ENCODE results near the gene TIMM22.

Gene TIMM22

DNA sequence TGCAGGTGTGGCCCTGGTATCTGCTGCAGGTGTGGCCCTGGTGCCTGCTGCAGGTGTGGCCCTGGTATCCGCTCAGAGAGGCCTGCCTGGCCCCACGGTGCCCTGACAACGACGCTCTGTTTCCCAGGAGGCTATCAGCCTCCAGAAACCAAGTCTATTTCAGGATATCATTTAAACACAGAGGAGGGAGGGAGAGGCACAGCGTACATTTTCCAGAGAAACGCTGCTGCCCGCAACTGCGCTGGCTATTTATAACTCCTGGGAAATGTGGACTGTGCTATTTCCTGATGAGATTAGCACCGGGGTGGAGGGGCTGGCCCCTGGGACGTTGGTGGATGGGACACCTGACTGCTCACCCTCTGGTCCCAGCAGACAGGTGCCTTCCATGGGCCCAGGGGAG lies 22.5 kb downstream of the TIMM22 start:
- DNase-seq (ENCODE audit: low read depth in 3 of 3): no peak

DNA sequence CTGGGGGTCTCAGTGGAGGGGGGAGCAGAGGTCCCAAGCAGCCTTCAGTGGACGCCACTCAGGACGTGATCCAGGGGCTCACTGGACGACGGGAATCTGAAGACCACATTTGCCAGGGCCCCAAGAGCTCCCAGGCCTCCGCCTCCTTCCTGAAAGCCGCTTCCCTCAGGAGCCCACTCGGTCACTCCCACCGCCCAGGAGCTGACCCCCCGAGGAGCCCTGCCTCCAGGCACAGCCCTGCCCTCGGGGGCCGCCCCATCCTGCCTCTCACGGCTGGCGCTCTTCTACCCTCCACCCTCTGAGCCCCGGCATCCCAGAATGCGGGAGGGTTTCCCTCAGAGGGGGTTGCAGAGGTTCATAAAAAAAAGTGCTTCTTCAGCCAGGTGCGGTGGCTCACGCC lies 24.2 kb downstream of the TIMM22 start:
- DNase-seq (ENCODE audit: low read depth in 3 of 3): no peak

DNA sequence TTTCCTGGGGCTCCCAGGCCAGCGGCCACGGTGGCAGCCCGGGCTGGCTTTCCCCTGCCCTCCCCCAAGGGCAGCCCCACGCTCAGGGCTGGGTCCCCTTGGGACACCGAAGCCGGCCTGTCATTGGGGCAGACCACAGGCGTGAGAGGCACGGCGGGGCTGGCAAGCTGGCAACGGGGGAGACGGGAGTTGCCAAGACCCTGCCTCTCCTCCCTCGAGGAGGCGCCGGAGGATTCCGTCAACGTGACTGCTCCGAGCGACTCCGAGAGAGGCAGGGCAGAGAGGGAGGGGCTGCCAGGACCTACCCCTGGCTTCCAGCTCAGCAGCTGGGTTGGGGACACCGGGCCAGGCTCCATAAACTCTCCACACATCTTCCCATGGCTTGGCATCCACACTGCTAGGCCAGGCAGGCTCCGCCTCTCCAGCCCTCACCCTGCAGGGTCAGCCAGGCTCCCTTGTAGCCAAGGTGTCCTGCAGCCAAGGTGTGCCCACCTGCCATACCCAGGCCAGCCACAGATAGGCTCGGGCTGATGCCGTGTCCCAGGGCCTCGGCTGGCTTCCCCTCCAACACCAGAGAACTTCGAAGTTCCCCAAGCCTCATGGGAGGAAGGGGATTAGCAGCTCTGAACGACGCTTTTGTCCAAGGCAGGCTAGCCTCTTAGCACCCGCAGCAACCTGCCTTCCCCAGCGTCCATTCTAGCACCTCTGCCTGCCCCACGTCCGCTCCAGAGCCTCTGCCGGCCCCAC lies 25.5 kb downstream of the TIMM22 start:
- no peak for DNase-seq (ENCODE audit: low read depth in 3 of 3)

DNA sequence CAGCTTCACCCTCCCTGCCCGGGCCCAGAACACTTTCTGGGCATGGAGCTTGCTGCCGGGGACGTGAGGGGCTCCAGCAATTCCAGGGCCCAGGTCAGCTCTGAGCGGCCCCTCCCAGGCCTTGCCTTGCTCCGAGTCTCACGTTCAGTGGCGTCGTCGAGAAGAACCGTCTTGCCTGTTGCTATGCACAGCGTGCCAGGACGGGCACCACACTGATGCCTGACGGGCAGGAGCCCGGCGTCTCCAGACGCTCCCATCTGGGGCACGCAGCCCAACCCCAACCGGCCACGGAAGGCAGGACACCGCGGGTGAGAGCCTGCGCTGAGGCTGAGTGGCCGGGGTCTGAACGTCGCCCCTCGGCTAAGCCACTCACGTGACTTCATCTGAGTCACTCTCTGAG lies 27.1 kb downstream of the TIMM22 start:
- DNase-seq (ENCODE audit: low read depth in 3 of 3): no peak

DNA sequence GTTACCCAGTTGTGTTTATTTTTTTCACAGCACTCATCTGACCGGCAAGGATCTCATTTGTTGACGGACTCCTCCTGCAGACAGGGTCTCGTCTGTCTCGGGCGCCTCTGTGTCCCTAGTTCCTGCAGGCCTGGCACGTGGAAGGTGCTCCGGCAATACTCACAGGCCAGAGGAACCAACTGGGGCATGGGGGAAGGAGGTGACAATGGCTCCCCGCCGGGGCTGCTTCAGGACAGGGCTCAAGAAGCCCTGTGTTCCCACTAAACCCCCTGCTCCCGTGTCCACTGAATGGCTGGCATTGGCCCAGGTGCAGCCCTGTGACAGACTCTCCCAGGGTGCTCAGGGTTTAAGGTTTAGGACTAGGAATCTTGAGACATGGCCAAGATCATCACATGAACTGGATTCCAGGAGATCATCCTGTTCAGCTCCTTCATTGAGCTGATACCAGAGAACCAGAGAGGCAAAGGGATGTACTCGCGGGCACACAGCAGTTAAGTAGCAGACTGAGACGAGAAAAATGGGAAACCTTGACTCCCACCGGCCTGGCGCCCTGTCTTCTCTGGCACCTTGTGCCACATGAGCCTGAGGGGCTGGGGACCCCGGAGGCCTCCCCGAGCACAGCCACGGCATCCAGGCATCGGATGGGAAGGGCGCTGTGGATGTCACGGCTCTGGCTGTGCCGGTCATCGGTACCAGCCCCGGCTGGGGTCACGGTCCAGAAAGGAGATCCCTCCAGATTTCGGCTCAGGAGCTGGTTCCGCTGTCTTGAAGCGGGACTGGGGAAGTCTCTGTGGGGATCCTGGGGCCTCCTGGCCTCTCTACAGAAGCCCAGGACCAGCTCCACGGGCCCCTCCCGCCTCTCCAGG lies 29.0 kb downstream of the TIMM22 start:
- DNase-seq (ENCODE audit: low read depth in 3 of 3): no peak

DNA sequence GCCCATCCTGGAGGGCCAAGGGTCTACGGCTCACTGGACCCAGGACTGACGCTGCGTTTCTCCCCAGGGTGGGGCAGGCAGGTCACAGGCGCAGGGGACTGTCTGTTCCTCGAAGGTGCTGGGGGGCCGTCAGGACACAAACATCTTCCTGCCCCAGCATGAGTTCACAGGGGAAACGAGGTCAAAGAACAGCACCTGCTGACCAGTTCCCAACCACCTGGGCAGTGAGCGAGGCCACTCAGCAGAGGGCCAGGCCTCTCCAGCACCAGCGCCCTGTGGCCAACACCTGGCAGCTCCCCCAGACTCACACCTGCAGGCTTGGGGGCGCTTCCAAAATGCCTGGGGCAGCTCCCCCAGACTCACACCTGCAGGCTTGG lies 29.7 kb downstream of the TIMM22 start:
- DNase-seq (ENCODE audit: low read depth in 3 of 3): no peak

DNA sequence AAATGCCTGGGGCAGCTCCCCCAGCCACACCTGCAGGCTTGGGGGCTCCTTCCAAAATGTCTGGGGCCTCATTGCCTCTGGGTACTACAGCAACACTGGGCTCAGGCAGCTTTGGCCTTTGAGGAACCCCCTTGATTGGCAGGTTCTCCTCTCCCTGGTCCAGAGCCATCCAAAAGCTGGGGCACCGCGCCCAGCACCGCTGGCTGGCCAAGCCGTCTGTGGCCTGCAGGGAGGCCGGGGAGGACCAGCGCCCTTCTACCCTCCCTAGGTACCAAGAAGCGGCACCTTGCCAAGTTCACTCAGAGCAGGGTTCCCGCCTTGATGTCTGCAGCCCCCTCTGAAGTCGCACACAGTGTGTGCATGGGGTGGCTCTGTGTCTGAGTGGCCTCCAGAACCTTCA lies 30.1 kb downstream of the TIMM22 start:
- no peak for DNase-seq (ENCODE audit: low read depth in 3 of 3)

DNA sequence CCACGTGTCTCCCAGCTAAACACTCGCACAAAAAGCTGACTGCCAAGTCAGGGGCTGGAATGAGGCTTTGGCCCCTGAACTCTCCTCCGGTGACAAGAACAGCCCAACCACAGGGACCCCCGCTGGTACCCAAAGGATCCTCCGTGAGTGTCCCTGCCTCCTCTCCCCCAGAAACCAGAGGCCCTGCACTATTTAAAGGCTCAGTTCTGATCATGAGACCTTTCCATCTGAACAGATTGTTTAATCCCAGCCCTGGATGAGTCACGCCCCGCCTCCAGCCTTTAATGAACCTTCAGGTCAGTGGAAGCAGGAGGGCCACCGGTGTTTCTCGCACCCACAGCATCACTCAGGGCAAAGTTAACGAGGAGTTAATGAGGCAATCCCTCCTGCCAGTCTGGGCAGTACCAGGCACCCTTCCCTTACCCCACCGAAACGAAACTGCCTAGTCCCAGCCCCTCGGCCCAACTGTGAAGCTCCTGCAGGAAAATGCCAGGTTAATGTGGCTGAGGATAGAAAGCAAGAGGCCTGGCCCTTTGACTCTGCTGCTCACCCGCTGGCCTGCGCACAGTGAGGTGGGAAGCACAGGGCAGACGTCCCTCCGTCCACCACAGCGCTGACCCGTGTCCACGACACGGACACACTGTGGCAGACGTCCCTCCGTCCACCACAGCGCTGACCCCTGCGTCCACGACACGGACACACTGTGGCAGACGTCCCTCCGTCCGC lies 32.4 kb downstream of the TIMM22 start:
- no peak for DNase-seq (ENCODE audit: low read depth in 3 of 3)

DNA sequence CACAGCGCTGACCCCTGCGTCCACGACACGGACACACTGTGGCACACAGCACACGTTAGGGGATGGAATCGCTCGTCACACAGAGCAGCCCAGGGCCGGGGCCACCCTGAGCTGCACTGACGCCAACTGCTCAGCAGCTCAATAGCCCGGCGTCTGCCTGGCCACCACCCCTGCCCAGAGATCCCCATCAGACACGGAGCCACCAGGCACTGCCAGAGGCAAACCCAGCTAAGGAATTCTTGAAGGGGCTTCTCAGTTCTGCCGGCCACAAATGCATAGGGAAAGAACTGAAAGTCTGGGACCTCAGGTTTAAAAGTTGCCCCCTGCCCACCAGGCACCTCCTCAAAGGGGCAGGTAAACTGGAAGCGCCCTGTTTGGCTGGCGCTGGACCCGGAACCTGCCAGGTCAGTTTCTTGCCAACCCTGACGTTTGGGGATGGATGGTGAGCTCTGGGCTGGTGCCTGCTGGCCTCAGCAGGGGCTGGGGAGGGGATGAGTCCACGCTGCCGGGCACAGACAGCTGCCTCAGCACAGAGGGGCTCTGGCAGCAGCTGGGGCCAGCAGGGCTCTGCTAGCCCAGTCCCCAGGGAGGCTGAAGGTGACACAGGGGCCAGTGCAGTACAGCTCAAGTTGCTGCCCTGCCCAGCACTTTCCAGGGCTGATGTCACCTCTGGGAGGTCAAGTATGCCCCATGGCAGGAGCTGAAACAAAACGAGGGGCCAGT lies 33.2 kb downstream of the TIMM22 start:
- no peak for DNase-seq (ENCODE audit: low read depth in 3 of 3)

DNA sequence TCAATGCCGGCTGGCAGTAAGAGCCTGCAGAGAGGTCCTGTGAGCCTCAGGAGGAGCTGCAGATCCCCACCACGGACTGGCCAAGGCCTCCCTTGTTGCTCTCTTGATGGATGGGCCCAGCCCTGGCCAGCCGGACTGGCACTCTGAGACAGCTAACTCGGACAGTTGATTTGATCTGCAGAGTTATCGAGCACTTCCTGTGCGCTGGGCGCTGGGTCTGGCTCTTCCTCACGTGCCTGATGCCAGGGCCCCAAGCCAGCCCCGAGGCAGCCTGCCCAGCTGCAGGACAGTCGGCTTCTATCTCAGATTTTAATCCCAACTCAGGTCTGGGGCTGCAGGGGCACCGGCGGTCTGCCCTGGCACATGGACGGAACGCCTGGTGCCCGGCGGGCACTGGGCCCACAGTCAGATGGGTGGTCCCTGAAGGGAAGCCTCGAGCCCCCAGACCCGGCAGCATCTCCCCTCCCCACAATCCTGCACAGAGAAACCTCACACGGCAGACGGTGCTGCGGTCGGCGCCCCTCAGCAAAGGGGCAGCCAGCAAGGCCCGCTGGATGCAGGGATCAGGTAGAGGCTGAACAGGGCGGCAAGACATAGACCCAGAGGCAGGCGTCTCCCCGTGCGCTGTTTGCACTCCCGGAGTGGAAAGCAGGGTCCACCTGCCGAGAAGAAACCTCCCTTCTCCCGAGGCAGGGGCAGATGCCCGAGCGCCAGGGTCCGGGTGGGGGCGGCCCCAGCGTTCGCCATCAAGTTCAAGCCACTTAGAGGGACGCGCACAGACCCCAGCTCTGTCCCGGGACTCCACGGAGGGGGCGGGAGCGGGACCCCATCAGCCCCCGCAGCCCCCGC lies 34.0 kb downstream of the TIMM22 start:
- DNase-seq (ENCODE audit: low read depth in 3 of 3): no peak

DNA sequence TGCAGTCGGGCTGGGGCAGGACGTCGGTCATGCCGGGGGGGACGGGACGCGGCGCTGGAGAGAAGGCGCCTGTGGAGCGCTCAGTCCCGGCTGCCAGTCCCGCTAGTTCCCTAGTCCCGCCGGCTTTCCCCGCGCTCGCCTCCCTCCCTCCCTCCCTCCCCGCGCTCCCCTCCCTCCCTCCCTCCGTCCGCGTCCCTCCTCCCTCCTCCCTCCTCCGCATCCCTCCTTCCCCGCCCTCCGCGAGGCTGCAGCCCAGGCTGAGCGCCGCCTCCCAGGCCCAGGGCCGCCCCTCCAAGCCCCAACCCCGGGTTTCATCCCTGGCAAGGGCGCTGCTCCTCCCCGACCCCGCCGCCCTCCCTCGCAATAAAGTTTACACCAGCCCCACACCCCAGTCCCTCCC lies 34.8 kb downstream of the TIMM22 start:
- DNase-seq (ENCODE audit: low read depth in 3 of 3): no peak

DNA sequence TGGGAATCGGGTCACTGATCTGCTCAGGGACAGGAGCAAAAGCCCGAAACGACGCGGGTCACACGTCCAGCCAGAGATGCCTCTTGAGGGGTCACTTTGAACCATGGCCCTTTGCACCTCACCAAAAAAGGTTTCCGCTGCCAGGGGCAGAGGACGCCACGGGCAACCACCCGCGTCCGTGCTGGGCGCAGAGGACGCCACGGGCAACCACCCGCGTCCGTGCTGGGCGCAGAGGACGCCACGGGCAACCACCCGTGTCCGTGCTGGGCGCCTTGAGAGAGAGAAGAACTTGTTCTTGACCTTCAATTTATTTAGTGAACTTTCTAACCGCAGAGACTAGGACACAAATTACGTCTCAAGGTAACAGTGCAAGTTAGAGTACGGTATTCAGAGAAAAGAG lies 35.5 kb downstream of the TIMM22 start:
- DNase-seq (ENCODE audit: low read depth in 3 of 3): no peak

DNA sequence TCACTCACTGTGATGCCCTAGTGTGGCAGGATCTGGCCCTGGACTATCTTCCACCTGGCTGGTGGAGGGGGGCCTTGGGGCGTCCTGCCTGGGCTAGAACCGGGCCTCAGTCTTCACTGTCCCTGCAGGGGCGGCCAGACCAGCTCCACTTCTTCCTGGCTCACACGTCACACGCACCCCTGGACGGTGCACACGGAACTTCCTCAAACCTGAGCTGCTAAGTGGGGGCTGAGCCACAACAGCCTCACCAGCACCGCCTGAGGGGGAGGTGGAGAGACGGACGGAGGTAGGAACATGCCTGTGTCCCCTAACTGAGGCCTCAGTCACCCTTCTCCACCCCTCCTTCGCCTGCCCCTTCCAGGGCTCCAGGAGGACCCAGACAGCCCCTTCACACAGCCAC lies 36.6 kb downstream of the TIMM22 start:
- DNase-seq (ENCODE audit: low read depth in 3 of 3): no peak

DNA sequence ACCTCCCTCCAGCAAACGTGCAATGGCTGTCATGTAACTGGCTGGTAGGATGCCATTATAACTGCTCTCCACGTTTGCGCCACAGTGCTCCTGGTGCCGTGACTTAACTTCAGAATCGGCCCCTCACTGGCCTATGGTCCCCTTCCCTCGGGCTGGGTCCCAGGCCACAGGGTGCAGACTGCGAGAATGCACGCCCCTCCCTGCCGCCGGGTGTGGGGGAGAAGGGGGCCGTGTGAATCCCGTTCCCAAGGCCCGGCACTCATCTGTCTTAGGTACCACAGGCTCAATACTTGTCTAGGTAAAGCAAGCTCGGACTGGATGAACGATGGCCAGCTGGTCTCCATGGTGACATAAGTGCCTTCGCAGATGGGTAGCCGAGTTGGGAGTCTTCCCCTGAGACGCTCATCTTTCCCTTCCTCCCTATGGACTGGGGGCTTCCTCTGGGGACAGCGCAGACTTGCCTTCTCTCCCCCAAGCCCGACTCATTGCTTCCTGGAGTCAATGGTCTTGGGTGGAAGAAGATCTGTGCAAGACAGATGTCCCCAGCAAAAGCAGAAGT lies 37.8 kb downstream of the TIMM22 start:
- DNase-seq (ENCODE audit: low read depth in 3 of 3): no peak

DNA sequence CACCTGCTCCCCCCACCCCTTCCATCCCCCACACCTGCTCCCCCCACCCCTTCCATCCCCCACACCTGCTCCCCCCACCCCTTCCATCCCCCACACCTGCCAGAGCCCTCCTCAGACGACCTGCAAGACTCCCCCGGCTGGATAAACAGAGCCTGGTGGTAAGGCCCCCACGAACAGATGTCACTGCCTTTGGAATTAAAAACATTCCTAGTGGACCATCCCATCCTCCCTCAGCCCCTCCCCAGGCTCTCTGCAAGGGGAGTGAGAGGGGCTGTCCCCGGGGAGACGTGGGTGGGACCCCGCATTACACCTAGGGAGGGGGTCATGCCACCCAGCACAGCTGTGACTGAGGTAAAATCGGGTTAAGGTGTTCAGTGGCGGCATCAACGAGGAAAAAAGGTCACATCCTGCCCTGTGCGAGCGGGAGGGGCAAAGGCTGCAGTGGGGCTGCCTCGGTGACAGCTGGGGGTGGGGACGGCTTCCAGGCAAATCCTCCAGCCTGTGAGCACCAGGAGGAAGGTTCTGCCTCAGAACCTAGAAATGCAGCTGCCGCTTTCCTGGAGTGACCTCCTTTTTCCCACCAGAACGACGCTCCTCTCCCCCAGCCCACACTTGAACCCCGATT lies 38.7 kb downstream of the TIMM22 start:
- DNase-seq (ENCODE audit: low read depth in 3 of 3): no peak

DNA sequence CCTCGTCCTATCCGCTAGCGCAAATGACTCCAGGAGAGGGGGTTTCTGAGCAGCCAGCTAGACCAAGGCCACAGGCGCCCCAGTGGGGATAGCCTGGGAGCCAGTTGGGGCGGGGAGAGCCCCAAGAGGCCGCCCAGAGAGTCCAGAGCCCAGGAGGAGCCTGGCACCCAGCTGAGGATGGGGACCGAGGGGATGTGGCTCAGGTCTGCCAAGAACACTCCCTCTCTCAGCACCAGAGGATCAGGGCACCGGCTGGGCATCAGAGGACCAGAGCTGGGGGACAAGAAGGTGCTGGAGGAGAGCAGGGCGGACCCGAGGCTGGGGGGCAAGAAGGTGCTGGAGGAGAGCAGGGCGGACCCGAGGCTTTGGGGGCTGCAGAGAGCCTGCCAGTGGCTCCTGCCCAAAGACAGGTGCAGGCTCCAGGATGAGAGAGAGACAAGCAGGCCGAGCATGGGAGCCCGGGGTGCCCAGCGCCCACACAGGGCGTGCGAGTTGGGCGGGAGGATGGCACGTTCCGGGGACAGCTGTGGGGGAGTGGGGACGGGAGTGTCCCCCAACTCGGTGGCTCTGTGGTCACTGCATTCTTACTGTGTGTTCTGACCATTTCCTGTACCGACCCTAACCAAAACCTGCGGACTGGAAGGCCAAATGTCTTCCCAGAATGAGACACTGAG lies 39.4 kb downstream of the TIMM22 start:
- no peak for DNase-seq (ENCODE audit: low read depth in 3 of 3)

DNA sequence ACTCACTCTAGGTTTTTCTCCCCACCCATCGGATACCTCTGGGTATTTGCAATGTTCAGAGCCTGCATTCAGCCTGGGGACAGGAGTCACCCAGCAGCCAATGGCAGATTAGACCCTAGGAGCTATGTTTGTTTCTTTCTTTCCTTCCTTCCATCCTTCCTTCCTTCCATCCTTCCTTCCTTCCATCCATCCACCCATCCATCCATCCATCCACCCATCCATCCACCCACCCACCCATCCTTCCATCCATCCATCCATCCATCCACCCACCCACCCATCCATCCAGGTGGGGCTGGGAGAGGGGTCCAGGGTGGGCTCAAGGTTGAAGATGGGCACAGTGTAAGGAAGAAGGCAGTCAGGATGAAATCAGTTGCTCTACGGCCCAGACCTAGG lies 39.9 kb downstream of the TIMM22 start:
- DNase-seq (ENCODE audit: low read depth in 3 of 3): no peak

DNA sequence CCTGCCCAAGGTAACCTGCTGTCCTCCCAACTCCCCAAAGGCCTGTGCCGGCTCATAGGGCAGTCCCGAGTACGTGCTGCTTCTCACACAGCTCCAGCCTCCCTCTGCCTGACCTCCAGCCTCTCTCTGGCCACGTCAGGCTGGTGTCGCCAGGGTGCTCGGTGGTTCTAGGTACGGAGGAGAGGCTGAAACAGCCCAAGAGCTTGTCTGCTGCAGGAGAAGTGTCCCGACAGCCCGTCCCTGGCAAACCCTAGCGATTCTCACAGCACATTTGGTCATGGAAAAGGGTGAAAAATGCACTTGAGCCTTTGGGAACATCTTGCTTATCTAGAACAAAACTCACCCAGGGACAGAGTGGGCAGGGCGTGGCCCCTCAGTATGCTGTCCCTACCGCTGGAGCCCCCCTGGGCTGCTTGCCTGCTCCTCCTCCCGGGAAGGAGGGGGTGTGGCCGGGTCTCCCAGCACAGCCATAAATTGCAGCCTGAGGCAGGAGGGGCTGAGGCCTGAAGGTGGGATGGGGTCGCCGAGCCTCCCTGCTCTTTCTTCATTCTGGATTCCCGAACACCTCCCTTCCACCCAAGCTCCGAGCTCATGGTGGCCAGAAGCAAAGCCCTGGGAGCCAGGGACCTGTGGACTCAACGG lies 40.4 kb downstream of the TIMM22 start:
- no peak for DNase-seq (ENCODE audit: low read depth in 3 of 3)

DNA sequence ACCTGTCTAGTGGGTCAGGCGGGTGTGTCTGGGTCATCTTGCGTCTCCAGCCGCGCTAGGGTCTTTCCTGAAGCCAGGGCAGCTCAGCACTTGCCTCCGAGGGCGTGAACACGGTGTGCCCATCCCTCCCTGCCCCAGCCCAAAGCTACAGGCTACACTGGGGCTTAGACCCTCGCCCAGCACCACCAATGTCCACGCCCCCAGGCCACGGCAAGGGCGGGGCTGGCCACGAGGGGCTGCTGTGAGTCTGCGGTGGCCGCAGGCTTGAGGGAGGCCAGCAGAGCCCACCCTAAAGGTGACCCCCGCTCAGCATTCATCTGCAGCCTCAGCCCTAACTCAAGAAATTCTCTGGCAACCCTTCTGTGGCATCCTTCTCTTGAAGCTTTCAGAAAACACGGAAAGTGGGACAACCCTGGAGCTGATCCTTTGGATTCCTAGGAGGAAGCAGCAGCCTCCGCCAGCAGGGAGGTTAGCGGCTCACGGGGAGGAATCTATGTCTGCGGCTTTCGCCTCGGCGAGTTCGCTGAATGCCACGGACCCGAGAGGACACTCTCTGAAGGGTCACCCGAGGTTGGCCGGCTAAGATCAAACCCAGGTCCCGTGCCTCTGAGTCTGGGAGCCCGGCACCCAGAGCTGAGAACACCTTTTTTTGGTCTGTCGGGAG lies 41.7 kb downstream of the TIMM22 start:
- no peak for DNase-seq (ENCODE audit: low read depth in 3 of 3)
